Globus pallidus (tissue), 1 donor: ENCODE data around the gene SHOC2.

Source experiments
- DNase-seq: peaks from one replicate; pipeline ENCODE4 v3.0.0-alpha.2; 2015; ENCODE audit warnings: low spot score

Gene SHOC2

DNA sequence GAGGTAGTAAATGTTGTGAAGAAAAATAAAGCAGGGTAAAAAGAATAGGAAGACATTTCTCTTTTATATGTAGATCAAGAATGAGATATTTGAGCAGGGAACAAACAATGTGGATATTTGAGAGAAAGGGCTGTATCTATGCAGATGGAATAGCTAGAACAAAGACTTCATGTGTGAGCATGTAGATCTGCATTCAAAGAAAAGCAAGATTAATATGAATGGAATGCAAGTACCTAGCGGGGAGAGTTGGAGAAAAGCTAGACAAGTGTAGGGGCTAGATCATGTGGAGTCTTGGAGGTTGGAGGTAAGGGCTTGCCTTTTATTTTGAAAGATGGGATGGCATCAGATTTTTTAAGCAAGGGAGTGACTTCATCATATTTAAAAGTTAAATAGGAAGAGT lies 27.1 kb downstream of the SHOC2 start:
- no peak for DNase-seq

DNA sequence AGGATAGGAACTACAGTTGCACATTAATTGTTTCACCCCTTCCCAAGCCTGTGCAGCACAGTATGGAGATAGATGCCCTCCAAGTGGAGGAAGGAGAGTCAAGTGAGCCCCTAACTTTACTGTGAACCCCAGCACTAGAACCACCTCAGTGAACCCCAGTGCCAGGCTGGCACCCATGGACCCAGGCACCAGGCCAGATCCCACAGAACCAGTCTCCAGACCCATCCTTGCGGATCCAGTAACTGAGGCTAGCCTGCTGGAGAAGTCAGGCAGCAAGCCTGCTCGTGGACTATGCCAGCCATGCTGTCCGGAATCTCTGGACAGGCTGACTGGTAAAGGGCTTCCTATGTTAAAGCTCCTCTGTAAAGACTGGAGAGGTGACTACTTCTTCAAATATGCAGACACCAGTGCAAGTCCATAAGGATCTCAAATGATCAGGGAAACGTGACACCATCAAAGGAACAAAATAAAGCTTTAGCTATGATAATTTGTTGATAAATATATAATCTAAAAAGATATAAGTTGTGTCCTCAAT lies 27.7 kb downstream of the SHOC2 start:
- no peak for DNase-seq

DNA sequence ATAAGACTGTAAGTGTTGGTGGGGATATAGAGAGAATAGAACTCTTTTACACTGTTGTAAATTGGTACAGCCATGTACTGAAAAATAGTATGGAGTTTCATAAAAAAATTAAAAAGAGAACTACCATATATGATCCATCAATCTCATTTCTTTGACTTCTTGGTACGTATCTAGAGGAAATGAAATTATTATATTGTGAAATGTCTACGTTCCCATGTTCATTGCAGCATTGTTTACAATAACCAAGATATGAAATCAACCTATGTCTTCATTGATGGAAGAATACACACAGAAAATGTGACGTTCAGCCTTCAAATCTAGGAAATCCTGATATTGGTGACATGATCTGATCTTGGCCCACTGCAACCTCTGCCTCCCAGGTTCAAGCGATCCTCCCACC lies 32.0 kb downstream of the SHOC2 start:
- DNase-seq: no peak

DNA sequence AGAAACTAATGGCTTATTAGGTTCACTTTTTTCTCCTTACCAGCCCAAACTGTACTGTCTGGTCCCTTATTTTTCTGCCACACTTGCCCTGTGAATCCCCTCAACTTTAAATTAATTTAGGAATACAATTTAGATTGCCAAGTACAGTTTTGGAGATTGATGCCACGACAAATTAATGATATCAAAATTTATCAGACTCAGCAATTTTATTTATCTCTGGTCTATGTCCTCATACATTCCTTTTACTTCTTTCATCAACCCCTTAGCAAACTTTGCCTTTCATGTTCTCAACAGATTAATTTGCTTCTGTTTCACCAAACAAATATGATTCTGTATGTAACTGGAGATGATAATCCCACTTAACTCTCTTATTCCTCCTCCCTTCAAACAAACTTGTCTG lies 38.2 kb downstream of the SHOC2 start:
- no peak for DNase-seq

DNA sequence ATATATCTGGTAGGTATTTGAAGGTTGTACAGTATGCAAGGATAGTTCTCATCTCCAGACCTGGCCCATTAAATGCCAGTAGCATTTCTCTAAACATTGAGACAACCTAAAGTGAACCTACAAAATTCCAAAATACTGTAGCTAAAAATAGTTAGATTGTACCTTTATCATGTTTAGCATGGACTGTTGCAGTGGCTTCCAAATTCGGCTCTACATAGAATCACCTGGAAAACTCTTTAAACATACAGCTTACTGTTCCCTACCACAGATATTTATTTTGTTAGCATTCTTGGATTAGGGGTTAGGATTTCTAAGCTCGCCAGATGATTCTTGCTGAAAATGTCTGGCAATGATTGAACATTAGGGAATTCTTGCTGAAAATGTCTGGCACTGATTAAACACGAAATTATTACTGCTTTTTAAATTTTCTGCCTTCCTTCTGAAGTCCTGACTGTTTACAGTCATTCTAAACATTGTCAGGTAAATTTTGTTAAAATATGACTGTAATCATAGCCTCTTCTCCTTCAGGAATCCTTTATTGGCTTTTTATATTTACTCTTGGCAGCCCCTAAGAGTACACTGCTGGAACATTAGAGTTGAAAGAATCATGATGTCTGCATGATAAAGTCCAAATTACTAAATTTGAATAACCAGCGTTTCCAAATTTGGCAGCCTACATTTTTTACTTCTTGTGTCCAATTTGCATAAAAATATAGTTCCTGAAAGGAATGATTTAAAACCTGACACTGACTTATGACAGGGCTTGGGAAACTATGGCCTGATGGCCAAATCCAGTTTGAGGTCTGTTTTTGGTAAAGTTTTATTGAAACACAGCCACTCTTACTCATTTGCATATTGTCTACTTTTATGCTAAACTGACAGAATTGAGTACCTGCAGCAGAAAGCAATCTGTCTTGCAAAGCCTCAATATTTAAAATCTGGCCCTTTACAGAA lies 40.3 kb downstream of the SHOC2 start:
- DNase-seq: no peak

DNA sequence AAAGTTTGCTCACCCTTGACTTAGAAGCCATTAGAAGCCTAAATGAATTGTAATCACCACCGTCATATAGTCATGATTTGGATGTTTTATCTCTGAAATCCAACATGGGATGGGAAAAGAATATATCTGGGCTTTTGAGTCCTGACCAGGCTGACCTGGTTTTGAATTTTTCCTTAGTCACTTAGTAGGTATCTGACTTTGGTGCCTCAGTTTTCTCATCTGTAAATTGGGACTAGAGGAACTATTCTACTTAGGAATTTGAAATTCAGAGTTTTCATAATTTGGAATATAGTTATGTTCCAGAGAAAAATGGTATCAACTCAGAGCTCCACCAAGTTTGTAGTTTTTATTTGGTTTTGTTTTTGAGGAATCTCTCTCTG lies 40.9 kb downstream of the SHOC2 start:
- DNase-seq: no peak

DNA sequence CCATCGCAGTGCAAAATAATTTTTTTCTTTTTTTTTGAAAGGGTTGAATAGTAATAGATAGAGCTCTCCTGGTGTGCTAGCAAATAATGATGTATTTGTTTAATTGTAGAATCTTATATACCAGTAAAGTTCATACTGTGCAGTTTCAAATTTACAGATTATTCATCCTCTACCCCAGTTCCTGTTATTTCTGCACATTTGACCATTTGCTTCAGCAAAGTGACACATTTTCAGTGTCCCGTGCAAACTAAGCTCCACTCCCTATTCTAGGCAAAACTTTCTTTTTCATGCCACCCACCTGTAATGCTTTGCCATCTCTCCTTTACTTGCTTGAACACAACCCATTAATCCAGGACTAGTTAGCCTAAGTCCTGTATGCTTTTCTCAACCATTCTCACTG lies 43.0 kb downstream of the SHOC2 start:
- no peak for DNase-seq

DNA sequence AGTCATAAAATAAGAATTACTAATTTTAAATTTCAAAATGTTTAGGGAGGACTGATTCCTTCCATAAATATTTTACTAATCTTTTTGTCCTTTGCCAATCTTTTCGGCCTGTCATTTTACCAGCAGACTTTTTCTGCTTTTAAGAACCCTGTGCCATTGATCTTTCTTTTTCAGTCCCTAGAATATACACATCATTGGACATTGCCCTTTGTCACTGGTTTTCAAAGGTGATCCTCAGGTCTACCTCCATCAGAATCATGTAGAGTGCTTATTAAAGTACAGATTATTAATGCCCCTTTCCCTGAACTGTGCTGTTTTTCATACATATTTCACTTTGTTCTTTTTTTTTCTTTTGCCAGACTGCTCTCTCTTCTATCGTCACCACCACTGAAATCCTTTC lies 43.8 kb downstream of the SHOC2 start:
- no peak for DNase-seq

DNA sequence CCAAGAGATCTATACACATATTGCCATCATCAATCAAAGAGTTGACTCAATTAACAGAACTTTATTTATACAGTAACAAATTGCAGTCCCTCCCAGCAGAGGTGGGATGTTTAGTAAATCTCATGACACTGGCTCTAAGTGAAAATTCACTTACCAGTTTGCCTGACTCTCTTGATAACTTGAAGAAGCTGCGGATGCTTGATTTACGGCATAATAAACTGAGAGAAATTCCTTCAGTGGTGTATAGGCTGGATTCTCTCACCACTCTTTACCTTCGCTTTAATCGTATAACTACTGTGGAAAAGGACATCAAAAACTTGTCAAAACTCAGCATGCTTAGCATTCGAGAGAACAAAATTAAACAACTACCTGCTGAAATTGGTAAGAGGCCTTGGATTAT lies 45.3 kb downstream of the SHOC2 start:
- DNase-seq: no peak

DNA sequence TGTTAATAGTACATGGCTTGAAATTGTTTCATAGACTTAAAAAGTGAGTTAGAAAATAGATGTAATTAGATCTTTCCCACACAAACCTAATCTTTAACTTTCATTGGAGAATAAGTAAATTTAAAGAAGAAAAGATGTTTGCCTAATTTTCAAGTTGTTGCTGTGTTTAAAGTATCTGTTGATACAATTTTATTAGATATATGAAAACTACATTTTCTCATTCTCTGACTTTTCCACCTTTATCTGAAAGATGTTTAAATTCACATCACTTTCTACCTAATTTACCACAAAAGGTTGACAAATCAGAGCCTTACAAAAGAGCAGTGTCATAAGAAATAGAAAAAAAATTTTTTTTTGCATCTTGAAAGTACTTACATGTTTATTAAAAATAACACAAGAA lies 45.8 kb downstream of the SHOC2 start:
- no peak for DNase-seq

DNA sequence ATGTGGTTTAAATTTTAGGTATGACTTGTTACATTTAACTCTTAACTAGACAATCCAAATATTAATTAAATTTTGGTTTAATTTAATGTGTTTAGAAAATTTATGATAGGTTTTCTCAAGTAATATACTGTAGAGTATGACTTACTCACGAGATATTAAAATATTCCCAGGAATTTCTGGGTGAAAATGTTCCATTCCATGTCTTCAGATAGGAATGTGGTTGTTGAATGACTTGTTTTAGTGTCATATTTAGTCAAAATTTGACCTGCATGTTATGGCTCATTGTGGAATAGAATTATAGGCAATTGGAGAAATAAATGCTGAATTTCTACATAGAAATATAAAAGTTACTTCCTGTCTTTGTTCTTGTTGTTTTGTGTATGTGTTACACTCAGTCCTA lies 46.7 kb downstream of the SHOC2 start:
- DNase-seq: no peak

DNA sequence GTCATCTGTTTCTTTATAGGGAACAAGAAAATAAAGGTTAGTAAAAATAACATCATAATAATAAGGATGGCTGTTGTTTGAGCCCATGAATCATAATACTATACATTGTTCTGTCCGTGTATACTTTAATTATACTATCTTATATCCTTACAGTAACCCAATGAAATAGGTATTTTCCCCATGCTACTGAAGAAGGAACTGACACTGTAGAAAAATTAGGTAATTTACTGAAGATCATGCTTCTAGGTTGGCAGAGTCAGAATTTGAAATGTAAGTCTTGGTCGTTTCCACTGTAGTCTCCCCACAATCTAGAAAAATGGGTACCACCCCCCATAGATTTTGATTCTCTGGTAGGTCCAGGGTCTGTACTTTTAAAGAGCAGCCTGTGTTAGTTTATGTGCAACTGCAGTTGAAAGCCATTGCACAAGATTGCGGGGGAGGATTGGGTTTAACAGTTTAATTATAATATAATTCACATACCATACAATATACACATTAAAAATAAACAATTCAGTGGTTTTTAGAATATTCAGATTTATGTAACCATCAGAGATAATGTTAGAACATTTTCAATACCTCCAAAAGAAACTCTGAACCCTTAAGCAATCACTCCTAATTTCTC lies 47.7 kb downstream of the SHOC2 start:
- DNase-seq: no peak

DNA sequence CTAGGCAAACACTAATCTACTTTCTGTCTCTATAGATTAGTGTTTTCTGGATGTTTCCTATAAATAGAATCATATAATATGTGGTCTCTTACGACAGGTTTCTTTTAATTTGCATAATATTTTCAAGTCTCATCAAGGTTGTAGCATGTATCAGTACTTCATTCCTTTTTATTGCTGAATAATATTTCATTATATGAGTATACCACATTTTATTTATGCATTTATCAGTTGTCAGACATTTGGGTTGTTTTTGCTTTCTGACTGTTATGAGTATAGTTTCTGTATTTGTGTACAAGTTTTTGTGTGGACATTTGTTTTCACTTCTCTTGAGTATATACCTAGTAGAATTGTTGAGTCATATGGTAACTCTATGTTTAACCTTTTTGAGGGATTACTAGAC lies 48.2 kb downstream of the SHOC2 start:
- no peak for DNase-seq

DNA sequence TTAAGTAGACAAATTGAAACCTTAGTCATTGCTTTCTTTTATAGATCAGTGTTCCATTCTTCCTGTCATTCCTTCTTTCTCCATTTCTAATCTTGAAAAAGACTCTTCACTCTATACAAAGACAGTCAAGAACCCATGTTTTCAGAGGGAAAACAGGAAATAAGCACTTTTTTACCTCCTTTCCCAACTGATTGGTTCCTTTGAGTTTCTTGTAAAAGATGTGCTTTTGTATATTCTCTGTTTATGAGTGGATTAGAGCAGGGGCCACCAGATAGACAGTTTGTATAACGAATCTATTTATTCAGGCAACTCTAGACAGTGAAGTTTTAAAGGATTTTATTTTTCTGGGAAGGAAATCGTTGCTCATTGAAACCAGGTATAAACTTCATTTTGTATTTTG lies 49.8 kb downstream of the SHOC2 start:
- no peak for DNase-seq

DNA sequence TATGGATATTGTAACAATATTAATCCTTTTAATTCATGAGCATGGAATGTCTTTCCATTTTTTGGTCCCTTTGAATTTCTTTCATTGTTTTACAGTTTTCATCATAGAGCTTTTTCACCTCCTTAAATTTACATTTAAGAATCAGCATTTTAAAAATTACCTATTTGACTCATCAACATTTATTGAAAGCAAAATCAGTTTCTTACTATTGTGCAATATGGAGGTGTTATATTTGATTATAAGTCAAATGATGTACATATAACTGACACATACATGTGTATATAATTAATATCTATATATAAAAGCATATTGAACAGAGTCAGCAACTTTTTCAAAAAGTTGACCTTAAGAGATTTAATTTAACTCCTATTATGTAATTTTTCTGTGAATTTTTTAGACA lies 52.2 kb downstream of the SHOC2 start:
- no peak for DNase-seq

DNA sequence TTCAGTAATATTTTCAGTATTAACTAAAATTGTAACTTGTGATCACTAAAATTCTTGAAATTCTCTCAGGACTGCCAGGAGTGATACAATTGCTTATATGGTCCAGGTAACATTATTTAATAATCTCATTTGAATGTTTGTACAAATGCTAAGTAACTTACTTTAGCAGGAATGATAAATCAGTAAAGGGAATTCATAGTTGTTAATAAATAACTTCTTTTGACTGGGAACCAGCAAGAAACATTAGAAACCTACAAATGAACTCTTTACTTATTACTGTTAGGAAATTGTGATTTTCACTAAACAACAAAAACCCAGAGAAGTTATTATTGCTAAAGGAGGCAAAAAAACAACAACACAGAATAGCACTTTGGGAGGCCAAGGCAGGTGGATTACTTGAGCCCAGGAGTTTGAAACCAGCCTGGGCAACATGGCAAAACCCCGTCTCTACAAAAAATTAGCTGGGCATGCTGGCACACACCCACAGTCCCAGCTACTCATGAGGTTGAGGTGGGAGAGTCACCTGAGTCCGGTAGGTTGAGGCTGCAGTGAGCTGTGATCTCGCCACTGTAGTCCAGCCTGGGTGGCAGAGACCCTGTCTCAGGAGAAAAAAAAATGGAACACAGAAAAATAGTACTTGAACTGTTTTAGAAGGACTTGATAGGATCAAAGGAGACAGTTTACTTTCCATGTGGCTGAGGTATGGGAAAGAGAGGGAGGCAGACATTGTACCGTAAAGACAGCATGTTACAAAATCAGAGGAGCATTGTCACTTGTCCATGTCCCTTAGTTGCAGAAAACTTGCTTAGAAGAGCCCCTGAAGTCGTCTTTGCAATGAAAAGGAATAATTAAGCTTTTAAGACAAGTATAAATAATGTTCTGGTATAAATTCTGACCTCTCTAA lies 53.1 kb downstream of the SHOC2 start:
- DNase-seq: no peak

DNA sequence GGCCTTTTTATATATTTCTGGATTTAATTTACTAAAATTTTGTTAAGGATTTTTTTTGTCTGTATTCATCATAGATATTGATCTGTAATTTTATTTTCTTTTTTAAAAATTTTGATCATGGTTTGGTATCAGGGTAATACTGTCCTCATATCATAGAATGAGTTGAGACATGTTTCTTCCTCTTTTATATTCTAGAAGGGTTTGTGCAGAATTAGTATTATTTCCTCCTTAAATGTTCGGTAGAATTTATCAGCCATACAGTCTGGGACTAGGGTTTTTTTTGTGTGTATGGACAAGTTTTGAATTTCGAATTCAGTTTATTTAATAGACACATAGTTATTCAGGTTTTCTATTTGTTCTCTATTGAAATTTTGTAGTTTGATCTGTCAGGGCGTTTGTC lies 54.0 kb downstream of the SHOC2 start:
- DNase-seq: no peak

DNA sequence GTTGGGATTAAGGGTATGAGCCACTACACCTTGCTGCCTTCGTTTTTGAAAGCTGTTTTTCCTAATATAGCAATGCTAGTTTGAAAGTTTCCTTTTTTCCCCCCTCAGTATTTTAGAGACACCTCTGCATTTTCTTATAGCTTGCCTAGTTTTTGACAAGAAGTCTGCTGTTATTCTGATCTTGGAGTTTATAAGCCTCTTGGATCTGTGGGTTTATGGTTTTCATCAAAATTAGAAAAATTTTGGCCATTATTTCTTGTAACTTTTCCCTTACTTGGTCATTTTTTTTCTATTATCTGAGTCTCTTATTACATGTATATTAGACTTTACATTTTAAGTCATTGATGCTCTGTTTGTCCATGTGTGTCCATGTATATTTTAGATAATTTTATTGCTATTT lies 57.2 kb downstream of the SHOC2 start:
- no peak for DNase-seq

DNA sequence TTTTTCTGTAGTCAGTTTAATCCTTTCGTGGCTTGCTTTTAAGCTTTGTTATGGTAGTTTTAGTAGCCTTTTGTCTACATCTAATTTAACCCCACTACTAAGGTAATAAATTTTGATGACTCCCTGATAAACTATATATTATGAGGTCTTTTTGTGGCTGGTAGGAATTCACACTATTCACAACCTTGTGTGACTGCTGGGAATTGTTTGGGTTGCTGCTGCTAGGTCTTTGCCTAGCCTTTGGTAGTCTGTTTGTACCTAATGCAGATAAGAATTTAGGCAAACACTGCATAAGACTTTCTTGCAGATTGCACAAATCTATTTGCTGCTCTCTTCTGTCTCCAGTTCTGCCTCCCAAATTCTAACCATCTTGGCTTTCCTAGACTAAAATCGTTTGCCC lies 58.3 kb downstream of the SHOC2 start:
- DNase-seq: no peak

DNA sequence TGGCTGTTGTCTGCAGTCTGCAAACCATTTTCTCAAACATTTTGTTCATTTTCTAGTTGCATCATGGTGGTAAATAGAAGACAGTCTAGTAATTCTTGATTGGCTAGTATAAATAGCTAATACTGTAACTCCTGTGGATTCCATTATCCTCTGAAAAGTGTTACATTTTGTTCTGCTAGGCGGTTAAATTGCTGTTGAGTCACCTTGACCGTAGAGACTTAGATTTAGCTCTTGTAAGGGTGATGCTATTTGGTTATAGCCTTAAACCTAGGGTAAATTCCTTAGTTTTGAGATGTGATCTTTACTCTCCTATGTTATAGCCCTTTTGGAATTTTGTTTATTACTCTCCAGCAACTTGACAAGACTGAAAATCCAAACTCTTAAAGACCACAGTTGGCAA lies 58.8 kb downstream of the SHOC2 start:
- no peak for DNase-seq

DNA sequence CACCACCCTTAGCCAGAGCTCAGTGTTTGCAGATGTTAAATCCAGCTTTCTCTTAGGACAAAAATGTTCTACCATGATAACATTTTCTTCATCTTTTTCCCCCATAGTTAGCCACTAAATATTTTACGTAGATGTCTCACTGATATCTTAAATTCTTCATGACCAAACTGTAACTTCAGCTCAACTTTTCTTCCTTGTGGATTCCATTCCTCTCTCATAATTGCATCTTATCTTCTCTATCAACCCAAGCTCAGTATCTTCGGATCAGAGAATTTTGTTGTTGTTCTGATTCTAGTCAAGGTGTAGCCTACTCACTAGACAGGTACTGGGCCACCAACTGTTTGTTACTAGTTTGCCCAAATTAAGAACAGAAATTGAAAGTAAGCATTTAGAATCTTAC lies 60.2 kb downstream of the SHOC2 start:
- no peak for DNase-seq

DNA sequence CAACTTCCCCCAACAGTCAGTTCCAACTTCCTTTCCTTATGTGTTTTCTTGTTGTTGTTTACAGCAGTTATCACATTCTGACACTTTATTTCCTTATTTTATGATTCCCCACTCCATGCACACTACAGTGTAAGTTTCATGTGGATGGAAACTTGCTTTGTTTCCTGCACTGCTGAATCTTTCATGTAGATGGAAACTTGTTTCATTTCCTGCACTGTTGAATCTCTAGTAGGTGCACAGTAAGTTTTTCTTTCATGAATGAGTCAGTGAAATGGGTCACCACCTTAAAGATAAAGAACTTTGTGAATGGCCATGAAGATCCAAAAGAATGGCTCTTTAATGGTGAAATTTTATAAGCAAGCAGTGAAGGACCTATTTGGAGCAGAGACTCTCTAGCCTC lies 61.4 kb downstream of the SHOC2 start:
- DNase-seq: no peak

DNA sequence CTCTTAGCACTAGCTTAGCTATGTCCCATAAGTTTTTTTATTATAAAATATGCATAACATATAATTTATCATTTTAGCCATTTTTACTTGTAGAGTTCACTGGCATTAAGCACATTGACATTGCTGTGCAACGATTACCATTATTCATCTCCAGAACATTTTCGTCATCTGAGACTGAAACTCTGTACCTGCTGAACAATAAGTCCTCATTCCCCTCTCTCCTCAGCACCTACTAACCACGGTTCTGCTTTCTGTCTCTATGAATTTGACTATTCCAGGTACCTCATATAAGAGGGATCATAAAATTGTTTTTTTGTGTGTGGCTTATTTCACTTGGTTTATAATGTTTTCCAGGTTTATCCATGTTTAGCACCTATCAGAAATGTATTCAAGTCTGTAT lies 64.1 kb downstream of the SHOC2 start:
- no peak for DNase-seq
